ENCODE results near the gene HS6ST2. TPM values are rescaled to one million over a fixed set of nuclear protein-coding genes. Genes with fewer than 3 reads are reported as not detected.

The HS6ST2 gene
- total RNA-seq, 1 experiment from 2014 or later = 24.6 TPM

- H3K4me2 ChIP-seq (ENCODE audit: low read length) = no peak overlapping the region
- DNase-seq (ENCODE audit: low read depth, low spot score) = no peak
- BruUV-seq (replicated peaks) = no TSS peak
- no peak overlapping the region for H2AFZ ChIP-seq (ENCODE audit: low read depth, low read length, poor library complexity, severe bottlenecking)
- POLR2A ChIA-PET = no interaction called here
- H3K79me2 ChIP-seq (ENCODE audit: insufficient read depth, low read length) = no peaks in the 10 kb centered on the region
- H4K20me1 ChIP-seq (ENCODE audit: insufficient read depth) = no peaks in the 10 kb centered on the region
- intact Hi-C loops (cut with micrococcal nuclease) = no loop called here
- RAD21 ChIA-PET (ENCODE audit: low non-redundant PET in 1 of 2, low total read pairs in 2 of 2, uncharacterized antibody in 2 of 2, unreplicated experiment in 2 of 2) = interaction anchor here in 1 of 2 experiments (1.2 kb wide), 1 partner anchor 167 kb away, joined by 3 read pairs; no protein-coding TSS in a partner anchor
- no peak for ATAC-seq
- no peaks in the 10 kb centered on the region for H3K9me2 ChIP-seq (ENCODE audit: insufficient read depth)
- H3K9ac ChIP-seq (ENCODE audit: low read length) = no peak overlapping the region
- H3K9me3 ChIP-seq (ENCODE audit: control insufficient read depth in 1 of 2, insufficient read depth in 1 of 2, low read depth in 1 of 2, low read length in 2 of 2) = no peaks in the 10 kb centered on the region
- TF ChIP-seq POLR2AphosphoS5 (IDR thresholded peaks at IDR 0.05; ENCODE audit: low read depth, low read length) = no peak
- TF ChIP-seq POLR2A (IDR thresholded peaks at IDR 0.05; ENCODE audit: borderline replicate concordance, extremely low read depth, insufficient read depth, insufficient read length) = no peak
- no peak for TF ChIP-seq CBX3 (IDR thresholded peaks at IDR 0.05; ENCODE audit: low read depth)
- TF ChIP-seq TCF7L2 (IDR thresholded peaks at IDR 0.05; ENCODE audit: borderline replicate concordance, extremely low read depth, insufficient read depth, insufficient read length) = no peak
- TF ChIP-seq ATF3 (IDR thresholded peaks at IDR 0.05) = no peak
- no peak for TF ChIP-seq SP1 (IDR thresholded peaks at IDR 0.05; ENCODE audit: low read depth)
- TF ChIP-seq EGR1 (IDR thresholded peaks at IDR 0.05; ENCODE audit: low read depth) = no peak
- TF ChIP-seq ELF1 (IDR thresholded peaks at IDR 0.05; ENCODE audit: borderline replicate concordance, low read depth) = no peak
- no peak for TF ChIP-seq EZH2 (IDR thresholded peaks at IDR 0.05)
- no peak for TF ChIP-seq REST (IDR thresholded peaks at IDR 0.05; ENCODE audit: low read depth)
- TF ChIP-seq EZH2phosphoT487 (IDR thresholded peaks at IDR 0.05; ENCODE audit: borderline replicate concordance) = no peak
- TF ChIP-seq MAX (IDR thresholded peaks at IDR 0.05) = no peak
- TF ChIP-seq JUND (IDR thresholded peaks at IDR 0.05) = no peak
- TF ChIP-seq SIN3A (IDR thresholded peaks at IDR 0.05; ENCODE audit: low read depth) = no peak
- TF ChIP-seq RAD21 (IDR thresholded peaks at IDR 0.05; ENCODE audit: low read depth) = no peak
- H3K4me1 ChIP-seq (ENCODE audit: control insufficient read depth in 1 of 2, insufficient read depth in 2 of 2, low read length in 2 of 2) = no peaks in the 10 kb centered on the region
- CTCF ChIA-PET = interaction anchor here (1.0 to 1.7 kb wide), 4 partner anchors 16 to 665 kb away, joined by 3 to 5 read pairs (median 4); no protein-coding TSS in a partner anchor
- no peak overlapping the region for H3K27ac ChIP-seq (ENCODE audit: low read depth, low read length)
- no peaks in the 10 kb centered on the region for H3K36me3 ChIP-seq (ENCODE audit: control insufficient read depth in 1 of 2, insufficient read depth in 2 of 2, low read length in 2 of 2)
- no peaks in the 10 kb centered on the region for H3K27me3 ChIP-seq (ENCODE audit: insufficient read depth, low read length)
- no peak overlapping the region for H3K4me3 ChIP-seq (replicated peaks in 1 of 2; ENCODE audit: low read depth in 1 of 2, low read length in 2 of 2)
Measured at GRCh38 chrX:133005616-133006015, 47.2 kb upstream of the HS6ST2 start.

All from HCT116 (cell line).